ENCODE data around the gene SCGB2B2. TPM values are rescaled to one million over a fixed set of nuclear protein-coding genes. Genes with fewer than 3 reads are reported as not detected.

Gene SCGB2B2
- polyA plus RNA-seq, 1 donor (not counting 4 experiments of a cell fraction or from before 2014, with no cell fraction given) = 0.10 TPM

DNA sequence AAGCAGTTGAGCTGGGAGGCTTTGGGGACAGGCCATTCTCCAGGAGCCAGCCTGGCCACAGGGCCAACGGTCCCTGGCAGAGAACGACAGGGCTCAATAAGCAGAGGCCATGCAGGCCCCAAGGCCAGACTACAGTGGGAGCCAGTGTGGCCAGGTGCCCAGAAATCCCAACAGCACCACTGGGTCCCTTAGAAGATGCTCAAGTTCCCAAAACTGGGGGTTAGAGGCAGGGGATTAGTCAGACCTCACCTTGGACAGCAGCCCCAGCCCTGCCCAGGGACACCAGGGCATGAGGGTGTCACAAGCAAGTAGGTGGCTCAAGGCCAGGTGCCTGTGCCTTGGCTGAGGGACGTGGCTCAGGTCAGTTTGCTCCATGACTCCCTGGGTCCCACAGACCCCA lies 12.8 kb downstream of the SCGB2B2 start:
- Histone ChIP-seq H2AFZ (ENCODE audit: control insufficient read depth, low read length) (no peak overlapping the region), H3K4me3 (ENCODE audit: control insufficient read depth in 2 of 3, extremely low read depth in 1 of 3, insufficient read depth in 2 of 3, low read depth in 1 of 3, low read length in 3 of 3) (no peak overlapping the region), H3K9ac (ENCODE audit: control insufficient read depth, extremely low read depth, insufficient read depth, low read length) (no peak overlapping the region), H3K27me3 (ENCODE audit: control insufficient read depth, extremely low read depth, insufficient read depth, low read length) (no peaks in the 10 kb centered on the region), H3K36me3 (ENCODE audit: control insufficient read depth in 2 of 2, extremely low read depth in 1 of 2, insufficient read depth in 2 of 2, low read length in 2 of 2) (no peaks in the 10 kb centered on the region), H3K27ac (ENCODE audit: control insufficient read depth, insufficient read depth, low read length) (no peak overlapping the region), H4K20me1 (ENCODE audit: control insufficient read depth, extremely low read depth, insufficient read depth, low read length) (no peaks in the 10 kb centered on the region), H3K9me1 (ENCODE audit: control insufficient read depth, extremely low read depth, insufficient read depth, low read length) (no peaks in the 10 kb centered on the region), H3K9me3 (ENCODE audit: control insufficient read depth, low read depth, low read length) (no peaks in the 10 kb centered on the region), H3K4me2 (ENCODE audit: control insufficient read depth, extremely low read depth, insufficient read depth, low read depth, low read length) (no peak overlapping the region), H3K79me2 (ENCODE audit: control insufficient read depth, insufficient read depth, low read length) (no peaks in the 10 kb centered on the region), H3K4me1 (ENCODE audit: control insufficient read depth, extremely low read depth, insufficient read depth, low read length) (no peaks in the 10 kb centered on the region)
- FAIRE-seq (no peak), DNase-seq (ENCODE audit: low read depth, low spot score) (no peak)
- no peak for TF ChIP-seq EZH2 (IDR thresholded peaks at IDR 0.05; ENCODE audit: low read length)
- TF ChIP-seq, protein P1, sequence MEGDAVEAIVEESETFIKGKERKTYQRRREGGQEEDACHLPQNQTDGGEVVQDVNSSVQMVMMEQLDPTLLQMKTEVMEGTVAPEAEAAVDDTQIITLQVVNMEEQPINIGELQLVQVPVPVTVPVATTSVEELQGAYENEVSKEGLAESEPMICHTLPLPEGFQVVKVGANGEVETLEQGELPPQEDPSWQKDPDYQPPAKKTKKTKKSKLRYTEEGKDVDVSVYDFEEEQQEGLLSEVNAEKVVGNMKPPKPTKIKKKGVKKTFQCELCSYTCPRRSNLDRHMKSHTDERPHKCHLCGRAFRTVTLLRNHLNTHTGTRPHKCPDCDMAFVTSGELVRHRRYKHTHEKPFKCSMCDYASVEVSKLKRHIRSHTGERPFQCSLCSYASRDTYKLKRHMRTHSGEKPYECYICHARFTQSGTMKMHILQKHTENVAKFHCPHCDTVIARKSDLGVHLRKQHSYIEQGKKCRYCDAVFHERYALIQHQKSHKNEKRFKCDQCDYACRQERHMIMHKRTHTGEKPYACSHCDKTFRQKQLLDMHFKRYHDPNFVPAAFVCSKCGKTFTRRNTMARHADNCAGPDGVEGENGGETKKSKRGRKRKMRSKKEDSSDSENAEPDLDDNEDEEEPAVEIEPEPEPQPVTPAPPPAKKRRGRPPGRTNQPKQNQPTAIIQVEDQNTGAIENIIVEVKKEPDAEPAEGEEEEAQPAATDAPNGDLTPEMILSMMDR (optimal IDR thresholded peaks at IDR 0.05 in 1 of 3, IDR thresholded peaks at IDR 0.05 in 1 of 3, conservative IDR thresholded peaks at IDR 0.05 in 1 of 3; ENCODE audit: extremely low read depth in 1 of 3, insufficient read depth in 2 of 3, low read length in 3 of 3) = no peak
- dilution Hi-C loops (cut with MboI; ENCODE audit: extremely low pct_ligation_motif_present, low sequenced_read_pairs) = no loop called here

DNA sequence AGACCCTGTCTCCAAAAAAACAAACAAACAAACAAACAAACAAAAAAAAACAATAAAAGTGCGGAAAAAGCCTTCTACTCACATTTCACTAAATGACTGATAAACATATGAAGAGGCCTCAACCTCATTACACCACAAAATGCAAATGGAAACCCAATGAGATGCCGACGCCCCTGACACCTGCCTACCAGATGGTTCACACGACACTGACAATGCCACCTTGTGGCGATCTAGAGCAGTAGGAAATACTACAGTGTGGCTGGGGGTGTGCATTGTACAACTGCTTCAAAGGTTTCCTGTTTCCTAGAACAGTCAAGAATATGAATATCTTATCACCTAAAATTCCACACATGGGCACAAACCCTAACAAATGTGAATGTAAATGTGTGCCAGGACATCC lies 14.0 kb downstream of the SCGB2B2 start:
- H3K9me3 ChIP-seq (ENCODE audit: control insufficient read depth, low read depth, low read length) = no peaks in the 10 kb centered on the region
- no peaks in the 10 kb centered on the region for H4K20me1 ChIP-seq (ENCODE audit: control insufficient read depth, extremely low read depth, insufficient read depth, low read length)
- no peaks in the 10 kb centered on the region for H3K36me3 ChIP-seq (ENCODE audit: control insufficient read depth in 2 of 2, extremely low read depth in 1 of 2, insufficient read depth in 2 of 2, low read length in 2 of 2)
- no peak for DNase-seq (ENCODE audit: low read depth, low spot score)
- no peaks in the 10 kb centered on the region for H3K4me1 ChIP-seq (ENCODE audit: control insufficient read depth, extremely low read depth, insufficient read depth, low read length)
- FAIRE-seq = no peak
- H3K4me2 ChIP-seq (ENCODE audit: control insufficient read depth, extremely low read depth, insufficient read depth, low read depth, low read length) = no peak overlapping the region
- no peaks in the 10 kb centered on the region for H3K79me2 ChIP-seq (ENCODE audit: control insufficient read depth, insufficient read depth, low read length)
- no peak overlapping the region for H3K9ac ChIP-seq (ENCODE audit: control insufficient read depth, extremely low read depth, insufficient read depth, low read length)
- H3K4me3 ChIP-seq (ENCODE audit: control insufficient read depth in 2 of 3, extremely low read depth in 1 of 3, insufficient read depth in 2 of 3, low read depth in 1 of 3, low read length in 3 of 3) = no peak overlapping the region
- no peaks in the 10 kb centered on the region for H3K27me3 ChIP-seq (ENCODE audit: control insufficient read depth, extremely low read depth, insufficient read depth, low read length)
- dilution Hi-C loops (cut with MboI; ENCODE audit: extremely low pct_ligation_motif_present, low sequenced_read_pairs) = no loop called here
- no peak overlapping the region for H2AFZ ChIP-seq (ENCODE audit: control insufficient read depth, low read length)
- TF ChIP-seq EZH2 (IDR thresholded peaks at IDR 0.05; ENCODE audit: low read length) = no peak
- TF ChIP-seq, protein P1 (optimal IDR thresholded peaks at IDR 0.05 in 1 of 3, IDR thresholded peaks at IDR 0.05 in 1 of 3, conservative IDR thresholded peaks at IDR 0.05 in 1 of 3; ENCODE audit: extremely low read depth in 1 of 3, insufficient read depth in 2 of 3, low read length in 3 of 3) = peak; percentile 34 to 70 (median 42)
- H3K27ac ChIP-seq (ENCODE audit: control insufficient read depth, insufficient read depth, low read length) = no peak overlapping the region
- H3K9me1 ChIP-seq (ENCODE audit: control insufficient read depth, extremely low read depth, insufficient read depth, low read length) = no peaks in the 10 kb centered on the region

Data from keratinocyte (primary cell).